Measurements from ENCODE around the gene ALMS1. TPM values are rescaled to one million over a fixed set of nuclear protein-coding genes. Genes with fewer than 3 reads are reported as not detected.

Gene ALMS1
- 9.5 TPM for polyA plus RNA-seq (2013, experiment 1 of 2)
- 8.1 TPM for polyA plus RNA-seq (2013, experiment 2 of 2)

DNA sequence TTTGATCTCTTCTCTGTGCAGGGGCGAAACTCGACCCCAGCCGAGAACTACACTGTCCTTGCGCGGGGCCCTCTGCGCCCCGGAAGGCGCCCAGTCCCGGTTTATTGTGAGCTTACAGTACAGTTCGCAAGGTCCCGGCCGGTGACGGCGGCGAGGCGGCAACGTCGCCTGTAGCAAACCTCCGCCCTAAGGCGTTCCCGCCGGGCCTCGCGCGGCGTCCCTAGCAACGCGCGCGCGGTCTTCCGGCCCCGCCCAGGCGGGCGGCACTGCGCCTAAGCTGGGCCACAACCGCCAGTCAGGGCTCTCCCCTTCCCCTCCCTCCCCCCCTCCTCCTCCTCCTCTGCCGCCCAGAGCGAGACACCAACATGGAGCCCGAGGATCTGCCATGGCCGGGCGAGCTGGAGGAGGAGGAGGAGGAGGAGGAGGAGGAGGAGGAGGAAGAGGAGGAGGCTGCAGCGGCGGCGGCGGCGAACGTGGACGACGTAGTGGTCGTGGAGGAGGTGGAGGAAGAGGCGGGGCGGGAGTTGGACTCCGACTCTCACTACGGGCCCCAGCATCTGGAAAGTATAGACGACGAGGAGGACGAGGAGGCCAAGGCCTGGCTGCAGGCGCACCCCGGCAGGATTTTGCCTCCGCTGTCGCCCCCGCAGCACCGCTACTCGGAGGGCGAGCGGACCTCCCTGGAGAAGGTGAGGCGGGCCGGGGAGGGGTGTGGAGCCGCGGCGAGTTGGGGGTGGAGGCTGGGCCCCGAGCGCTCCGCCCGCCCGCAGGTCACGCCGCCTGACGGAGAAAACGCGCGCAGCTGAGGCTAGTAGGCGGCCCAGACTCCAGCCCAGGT lies at the start of gene ALMS1:
ALMS1 (plus strand) TSS at position 333 of the 838 bp plus-strand sequence; CDS start at position 366, 33 bp downstream.
- Histone ChIP-seq H3K4me3 (ENCODE audit: low read length in 2 of 2) (peak within 1 kb of the TSS; percentile 73 to 95), H3K36me3 (replicated peaks in 1 of 2; ENCODE audit: control insufficient read depth in 2 of 2, insufficient read depth in 2 of 2, low read length in 2 of 2) (no peaks in the 10 kb centered on the region), H2BK120ac (ENCODE audit: low read depth, low read length) (no peak within 1 kb of the TSS), H3K79me1 (ENCODE audit: low read depth, low read length) (peaks cover 6% of the 10 kb centered on the region), H3K27me3 (ENCODE audit: control insufficient read depth in 3 of 3, insufficient read depth in 3 of 3, low read depth in 1 of 3, low read length in 3 of 3) (peaks cover 0 to 25% (median 3%) of the 10 kb centered on the region in 3 experiments), H3K23ac (ENCODE audit: low read depth, low read length, poor library complexity) (peak within 1 kb of the TSS; percentile 97), H2AFZ (ENCODE audit: low read length) (peak within 1 kb of the TSS; percentile 96), H2BK15ac (ENCODE audit: low read length) (peak within 1 kb of the TSS; percentile 38), H3K9me3 (replicated peaks in 1 of 2; ENCODE audit: control insufficient read depth in 2 of 2, insufficient read depth in 1 of 2, low read depth in 1 of 2, low read length in 2 of 2) (no peaks in the 10 kb centered on the region), H3K18ac (ENCODE audit: low read length) (peak within 1 kb of the TSS; percentile 98), H3K9ac (ENCODE audit: low read depth, low read length, poor library complexity) (peak within 1 kb of the TSS; percentile 99), H3K14ac (ENCODE audit: low read length) (peak within 1 kb of the TSS; percentile 95), H2BK12ac (ENCODE audit: low read length) (peak within 1 kb of the TSS; percentile 97), H3K4me2 (ENCODE audit: insufficient read depth, low read length, poor library complexity, severe bottlenecking) (peak within 1 kb of the TSS; percentile 69), H2BK5ac (ENCODE audit: low read length) (peak within 1 kb of the TSS; percentile 96), H3K4me1 (ENCODE audit: control insufficient read depth in 2 of 2, insufficient read depth in 1 of 2, low read depth in 1 of 2, low read length in 2 of 2) (peaks cover 6 to 10% of the 10 kb centered on the region in 2 donors), H2AK5ac (ENCODE audit: low read depth, low read length) (no peak within 1 kb of the TSS), H4K8ac (ENCODE audit: low read depth, low read length) (no peak within 1 kb of the TSS), H4K91ac (ENCODE audit: low read depth, low read length, poor library complexity) (no peak within 1 kb of the TSS), H3K27ac (replicated peaks; ENCODE audit: low read length) (peak within 1 kb of the TSS; percentile 95), H3K4ac (ENCODE audit: low read length) (no peak within 1 kb of the TSS)
- WGBS, 2 donors (ENCODE audit: extremely low coverage in 2 of 2, insufficient read length in 2 of 2, insufficient replicate concordance in 1 of 2), result no CpG with 5 or more reads among the region's 84 CpGs
- DNase-seq (ENCODE audit: low spot score), result peak; percentile 84

GRCh38 chr2:73337828-73338227 lies 47.8 kb upstream of the ALMS1 start:
- WGBS, 2 donors (ENCODE audit: extremely low coverage in 2 of 2, insufficient read length in 2 of 2, insufficient replicate concordance in 1 of 2), result no CpG with 5 or more reads among the region's 3 CpGs

DNA sequence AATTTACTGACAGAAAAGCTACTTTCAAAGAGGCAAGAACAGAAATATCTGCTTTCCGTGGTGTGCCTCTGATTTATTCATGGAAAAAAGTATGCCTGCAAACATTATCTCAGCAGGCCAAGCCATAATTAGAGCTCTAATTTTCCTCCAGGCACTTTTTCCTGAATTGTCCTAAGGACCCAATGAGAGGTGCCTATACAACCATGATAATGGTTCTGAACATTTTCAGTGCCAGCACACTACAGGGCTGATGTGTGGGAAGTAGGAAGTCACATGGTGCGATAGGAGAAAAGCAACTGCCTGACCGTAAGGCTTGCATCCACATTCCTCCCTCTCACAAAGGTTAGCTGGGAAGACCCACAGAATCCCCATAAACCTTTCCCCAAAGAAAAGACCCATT lies 46.4 kb upstream of the ALMS1 start:
- Histone ChIP-seq H2BK12ac (ENCODE audit: low read length) (no peak overlapping the region), H2AFZ (ENCODE audit: low read length) (peak overlapping the region; percentile 69), H3K79me1 (ENCODE audit: low read depth, low read length) (no peaks in the 10 kb centered on the region), H3K4ac (ENCODE audit: low read length) (no peak overlapping the region), H2BK5ac (ENCODE audit: low read length) (no peak overlapping the region), H3K27ac (replicated peaks; ENCODE audit: low read length) (no peak overlapping the region), H3K27me3 (ENCODE audit: control insufficient read depth in 3 of 3, insufficient read depth in 3 of 3, low read depth in 1 of 3, low read length in 3 of 3) (peaks cover 0 to 24% (median 0%) of the 10 kb centered on the region in 3 experiments), H3K9me3 (replicated peaks in 1 of 2; ENCODE audit: control insufficient read depth in 2 of 2, insufficient read depth in 1 of 2, low read depth in 1 of 2, low read length in 2 of 2) (no peaks in the 10 kb centered on the region), H3K18ac (ENCODE audit: low read length) (no peak overlapping the region), H3K4me2 (ENCODE audit: insufficient read depth, low read length, poor library complexity, severe bottlenecking) (no peak overlapping the region), H4K8ac (ENCODE audit: low read depth, low read length) (no peak overlapping the region), H4K91ac (ENCODE audit: low read depth, low read length, poor library complexity) (no peak overlapping the region), H3K4me3 (ENCODE audit: low read length in 2 of 2) (no peak overlapping the region), H2BK120ac (ENCODE audit: low read depth, low read length) (no peak overlapping the region), H2BK15ac (ENCODE audit: low read length) (no peak overlapping the region), H3K23ac (ENCODE audit: low read depth, low read length, poor library complexity) (no peak overlapping the region), H3K36me3 (replicated peaks in 1 of 2; ENCODE audit: control insufficient read depth in 2 of 2, insufficient read depth in 2 of 2, low read length in 2 of 2) (no peaks in the 10 kb centered on the region), H3K14ac (ENCODE audit: low read length) (no peak overlapping the region), H3K9ac (ENCODE audit: low read depth, low read length, poor library complexity) (no peak overlapping the region), H3K4me1 (ENCODE audit: control insufficient read depth in 2 of 2, insufficient read depth in 1 of 2, low read depth in 1 of 2, low read length in 2 of 2) (no peaks in the 10 kb centered on the region), H2AK5ac (ENCODE audit: low read depth, low read length) (no peak overlapping the region)
- WGBS, 2 donors (ENCODE audit: extremely low coverage in 2 of 2, insufficient read length in 2 of 2, insufficient replicate concordance in 1 of 2), result no CpG with 5 or more reads among the region's 3 CpGs
- DNase-seq (ENCODE audit: low spot score), result no peak

More at GRCh38 chr2:73337828-73338227, 47.8 kb upstream of the ALMS1 start:
- Histone ChIP-seq H3K27me3 (ENCODE audit: control insufficient read depth in 3 of 3, insufficient read depth in 3 of 3, low read depth in 1 of 3, low read length in 3 of 3) (peaks cover 0 to 14% (median 0%) of the 10 kb centered on the region in 3 experiments), H2BK12ac (ENCODE audit: low read length) (no peak overlapping the region), H2BK15ac (ENCODE audit: low read length) (no peak overlapping the region), H3K27ac (replicated peaks; ENCODE audit: low read length) (no peak overlapping the region), H2AFZ (ENCODE audit: low read length) (no peak overlapping the region), H4K8ac (ENCODE audit: low read depth, low read length) (no peak overlapping the region), H3K36me3 (replicated peaks in 1 of 2; ENCODE audit: control insufficient read depth in 2 of 2, insufficient read depth in 2 of 2, low read length in 2 of 2) (no peaks in the 10 kb centered on the region), H3K4me2 (ENCODE audit: insufficient read depth, low read length, poor library complexity, severe bottlenecking) (no peak overlapping the region), H3K4ac (ENCODE audit: low read length) (no peak overlapping the region), H3K9me3 (replicated peaks in 1 of 2; ENCODE audit: control insufficient read depth in 2 of 2, insufficient read depth in 1 of 2, low read depth in 1 of 2, low read length in 2 of 2) (no peaks in the 10 kb centered on the region), H3K4me1 (ENCODE audit: control insufficient read depth in 2 of 2, insufficient read depth in 1 of 2, low read depth in 1 of 2, low read length in 2 of 2) (no peaks in the 10 kb centered on the region), H3K79me1 (ENCODE audit: low read depth, low read length) (no peaks in the 10 kb centered on the region), H3K9ac (ENCODE audit: low read depth, low read length, poor library complexity) (no peak overlapping the region), H3K18ac (ENCODE audit: low read length) (no peak overlapping the region), H2BK120ac (ENCODE audit: low read depth, low read length) (no peak overlapping the region), H2BK5ac (ENCODE audit: low read length) (no peak overlapping the region), H3K4me3 (ENCODE audit: low read length in 2 of 2) (no peak overlapping the region), H2AK5ac (ENCODE audit: low read depth, low read length) (no peak overlapping the region), H3K14ac (ENCODE audit: low read length) (no peak overlapping the region), H4K91ac (ENCODE audit: low read depth, low read length, poor library complexity) (no peak overlapping the region), H3K23ac (ENCODE audit: low read depth, low read length, poor library complexity) (no peak overlapping the region)
- no peak for DNase-seq (ENCODE audit: low spot score)

DNA sequence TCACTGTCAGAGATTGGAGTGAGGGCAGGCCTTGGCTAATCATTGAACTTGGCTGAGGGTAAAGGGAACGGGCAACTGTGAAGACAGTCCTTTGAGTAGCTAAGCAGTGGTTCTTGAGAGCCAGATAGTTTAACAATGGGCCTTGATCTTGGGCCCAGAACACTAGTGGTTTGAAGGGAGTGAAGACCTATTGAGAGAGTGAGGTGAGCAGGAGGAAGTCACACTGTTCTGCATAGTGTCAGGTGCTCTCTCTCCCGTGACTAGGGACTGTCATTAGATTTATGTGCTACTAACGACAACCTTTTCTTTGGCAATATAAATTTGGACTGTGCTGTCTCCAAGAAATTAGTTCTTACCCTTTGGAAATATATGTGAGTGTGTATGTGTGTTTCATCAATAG lies 44.6 kb upstream of the ALMS1 start:
- no CpG with 5 or more reads among the region's 3 CpGs for WGBS, 2 donors (ENCODE audit: extremely low coverage in 2 of 2, insufficient read length in 2 of 2, insufficient replicate concordance in 1 of 2)
- Histone ChIP-seq H3K23ac (ENCODE audit: low read depth, low read length, poor library complexity) (no peak overlapping the region), H3K27ac (replicated peaks; ENCODE audit: low read length) (no peak overlapping the region), H3K36me3 (replicated peaks in 1 of 2; ENCODE audit: control insufficient read depth in 2 of 2, insufficient read depth in 2 of 2, low read length in 2 of 2) (no peaks in the 10 kb centered on the region), H3K14ac (ENCODE audit: low read length) (no peak overlapping the region), H3K9me3 (replicated peaks in 1 of 2; ENCODE audit: control insufficient read depth in 2 of 2, insufficient read depth in 1 of 2, low read depth in 1 of 2, low read length in 2 of 2) (no peaks in the 10 kb centered on the region), H2AK5ac (ENCODE audit: low read depth, low read length) (no peak overlapping the region), H3K4me3 (ENCODE audit: low read length in 2 of 2) (no peak overlapping the region), H3K4ac (ENCODE audit: low read length) (no peak overlapping the region), H3K4me2 (ENCODE audit: insufficient read depth, low read length, poor library complexity, severe bottlenecking) (no peak overlapping the region), H3K79me1 (ENCODE audit: low read depth, low read length) (no peaks in the 10 kb centered on the region), H3K9ac (ENCODE audit: low read depth, low read length, poor library complexity) (no peak overlapping the region), H2BK12ac (ENCODE audit: low read length) (no peak overlapping the region), H2AFZ (ENCODE audit: low read length) (no peak overlapping the region), H4K91ac (ENCODE audit: low read depth, low read length, poor library complexity) (no peak overlapping the region), H4K8ac (ENCODE audit: low read depth, low read length) (no peak overlapping the region), H3K27me3 (ENCODE audit: control insufficient read depth in 3 of 3, insufficient read depth in 3 of 3, low read depth in 1 of 3, low read length in 3 of 3) (peaks cover 0 to 27% (median 0%) of the 10 kb centered on the region in 3 experiments), H2BK5ac (ENCODE audit: low read length) (no peak overlapping the region), H3K4me1 (ENCODE audit: control insufficient read depth in 2 of 2, insufficient read depth in 1 of 2, low read depth in 1 of 2, low read length in 2 of 2) (no peaks in the 10 kb centered on the region), H2BK120ac (ENCODE audit: low read depth, low read length) (no peak overlapping the region), H3K18ac (ENCODE audit: low read length) (no peak overlapping the region), H2BK15ac (ENCODE audit: low read length) (no peak overlapping the region)
- DNase-seq (ENCODE audit: low spot score), result no peak

All from neuronal stem cell (in vitro differentiated cells).